Keratinocyte (primary cell): ENCODE results near the gene ATP4A.

Source experiments
- CTCF ChIP-seq, 3 experiments: IDR thresholded peaks in 1 of 3; conservative IDR thresholded peaks in 1 of 3; optimal IDR thresholded peaks in 1 of 3; 2 replicates in 2 of 3; 3 replicates in 1 of 3; pipeline versions ENCODE3 to v1.5.1; 2011; ENCODE audit warnings: low read length in 3 of 3, mild to moderate bottlenecking in 3 of 3, moderate library complexity in 2 of 3, control low read depth in 1 of 3, inconsistent platforms in 1 of 3; ENCODE audit not compliant: insufficient read depth in 2 of 3; ENCODE audit errors: extremely low read depth in 1 of 3
- EZH2 ChIP-seq: IDR thresholded peaks from one replicate; pipeline ENCODE4 v1.6.1; 2012; ENCODE audit warnings: inconsistent platforms, mild to moderate bottlenecking, low read length, moderate library complexity

- TF ChIP-seq CTCF (optimal IDR thresholded peaks at IDR 0.05 in 1 of 3, IDR thresholded peaks at IDR 0.05 in 1 of 3, conservative IDR thresholded peaks at IDR 0.05 in 1 of 3; ENCODE audit: extremely low read depth in 1 of 3, insufficient read depth in 2 of 3, low read length in 3 of 3): no peak
- no peak for TF ChIP-seq EZH2
Measured at GRCh38 chr19:35545001-35545854, 18.2 kb downstream of the ATP4A start, which contains the start of gene TMEM147.
